ENCODE measurements around the gene SKOR2. TPM values are rescaled to one million over a fixed set of nuclear protein-coding genes. Genes with fewer than 3 reads are reported as not detected.

The SKOR2 gene
- total and polyA plus RNA-seq, 9 donors: 0.01 TPM; not detected in 8

DNA sequence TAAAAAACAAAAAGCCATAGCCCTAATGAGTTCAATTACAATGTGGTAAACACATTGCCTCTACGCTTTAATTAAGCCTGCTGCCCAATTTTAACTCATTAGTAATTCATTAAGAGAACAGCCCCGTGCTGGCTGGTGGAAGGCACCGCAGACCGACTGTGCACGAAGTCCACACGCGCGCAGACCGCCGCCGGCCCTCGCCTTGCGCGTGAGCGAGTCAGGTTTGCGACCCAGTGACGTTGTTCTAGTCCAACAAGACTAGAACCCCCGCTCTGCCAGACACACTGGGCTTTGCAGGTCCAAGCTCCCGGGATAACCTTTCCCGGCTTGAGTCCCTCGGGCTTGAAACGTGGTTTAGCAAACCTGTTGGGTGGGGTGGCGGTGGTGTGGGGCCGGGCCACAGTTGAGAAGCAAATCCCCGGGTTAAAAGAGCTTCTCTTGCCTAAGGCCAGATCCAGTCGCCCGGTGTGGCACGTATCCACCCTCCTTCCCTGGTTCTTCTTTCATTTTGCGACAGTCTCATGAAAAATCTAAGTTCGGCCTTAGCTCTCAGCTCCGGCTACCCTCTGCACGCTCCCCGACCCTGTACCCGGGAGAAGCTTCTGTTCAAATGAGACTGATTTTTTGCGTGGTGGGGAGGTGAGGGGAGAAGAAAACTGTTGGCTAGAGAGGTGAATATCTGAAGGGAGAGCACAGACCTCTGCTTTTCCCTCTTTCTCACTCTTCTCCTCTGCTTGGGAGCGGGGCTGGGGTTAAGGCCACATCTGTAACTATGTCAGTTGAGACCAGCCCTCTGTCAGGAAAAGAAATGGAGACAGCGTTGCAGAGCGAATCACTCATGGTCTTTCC lies 11.1 kb upstream of the SKOR2 start:
- no peak overlapping the region for H3K4me3 ChIP-seq

DNA sequence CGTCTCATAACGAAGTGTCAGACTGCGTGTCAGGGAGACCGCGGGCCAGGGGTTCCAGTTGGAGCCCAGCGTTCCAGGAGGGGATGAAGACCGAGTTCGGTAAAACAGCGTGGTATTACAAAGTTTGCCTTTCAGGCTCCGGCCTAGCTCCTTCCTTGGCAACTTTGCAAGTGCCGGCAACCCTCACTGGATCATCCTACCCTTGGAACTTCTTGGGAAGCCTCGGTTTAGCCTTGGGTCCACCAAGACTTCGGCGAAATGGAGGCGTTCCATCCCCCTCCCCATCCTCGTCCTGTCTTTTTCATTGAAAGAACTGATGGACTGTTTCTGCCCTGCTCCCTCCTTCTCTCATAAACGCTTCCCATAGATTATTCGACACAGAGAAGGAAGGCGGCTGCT lies 10.4 kb upstream of the SKOR2 start:
- DNase-seq: no peak
- Histone ChIP-seq H3K27me3 (no peaks in the 10 kb centered on the region), H3K27ac (no peak overlapping the region), H3K4me1 (ENCODE audit: insufficient read depth) (no peaks in the 10 kb centered on the region), H3K4me3 (no peak overlapping the region), H3K36me3 (no peaks in the 10 kb centered on the region), H3K9me3 (peaks cover 0 to 14% of the 10 kb centered on the region in 2 donors)
- 2 to 4% (median 2%) methylated on average over 19 of the region's 19 CpGs for WGBS, 3 donors
- intact Hi-C loops (cut with DNase I): no loop called here
- TF ChIP-seq POLR2A (IDR thresholded peaks at IDR 0.05): no peak
- TF ChIP-seq, protein P1, sequence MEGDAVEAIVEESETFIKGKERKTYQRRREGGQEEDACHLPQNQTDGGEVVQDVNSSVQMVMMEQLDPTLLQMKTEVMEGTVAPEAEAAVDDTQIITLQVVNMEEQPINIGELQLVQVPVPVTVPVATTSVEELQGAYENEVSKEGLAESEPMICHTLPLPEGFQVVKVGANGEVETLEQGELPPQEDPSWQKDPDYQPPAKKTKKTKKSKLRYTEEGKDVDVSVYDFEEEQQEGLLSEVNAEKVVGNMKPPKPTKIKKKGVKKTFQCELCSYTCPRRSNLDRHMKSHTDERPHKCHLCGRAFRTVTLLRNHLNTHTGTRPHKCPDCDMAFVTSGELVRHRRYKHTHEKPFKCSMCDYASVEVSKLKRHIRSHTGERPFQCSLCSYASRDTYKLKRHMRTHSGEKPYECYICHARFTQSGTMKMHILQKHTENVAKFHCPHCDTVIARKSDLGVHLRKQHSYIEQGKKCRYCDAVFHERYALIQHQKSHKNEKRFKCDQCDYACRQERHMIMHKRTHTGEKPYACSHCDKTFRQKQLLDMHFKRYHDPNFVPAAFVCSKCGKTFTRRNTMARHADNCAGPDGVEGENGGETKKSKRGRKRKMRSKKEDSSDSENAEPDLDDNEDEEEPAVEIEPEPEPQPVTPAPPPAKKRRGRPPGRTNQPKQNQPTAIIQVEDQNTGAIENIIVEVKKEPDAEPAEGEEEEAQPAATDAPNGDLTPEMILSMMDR (IDR thresholded peaks at IDR 0.05): no peak
- no peak for TF ChIP-seq EP300 (IDR thresholded peaks at IDR 0.05)

More for the DNA sequence above, 11.1 kb upstream of the SKOR2 start:
- intact Hi-C loops (cut with DNase I): no loop called here
- Histone ChIP-seq H3K36me3 (no peaks in the 10 kb centered on the region), H3K27me3 (no peaks in the 10 kb centered on the region), H3K4me1 (ENCODE audit: insufficient read depth) (no peaks in the 10 kb centered on the region), H3K9me3 (peaks cover 0 to 14% of the 10 kb centered on the region in 2 donors), H3K27ac (no peak overlapping the region)
- no peak for DNase-seq
- WGBS, 3 donors: 3 to 4% (median 4%) methylated on average over 38 of the region's 38 CpGs
- TF ChIP-seq EP300 (IDR thresholded peaks at IDR 0.05) (no peak), POLR2A (IDR thresholded peaks at IDR 0.05) (no peak)
- TF ChIP-seq, protein P1 (IDR thresholded peaks at IDR 0.05): no peak

DNA sequence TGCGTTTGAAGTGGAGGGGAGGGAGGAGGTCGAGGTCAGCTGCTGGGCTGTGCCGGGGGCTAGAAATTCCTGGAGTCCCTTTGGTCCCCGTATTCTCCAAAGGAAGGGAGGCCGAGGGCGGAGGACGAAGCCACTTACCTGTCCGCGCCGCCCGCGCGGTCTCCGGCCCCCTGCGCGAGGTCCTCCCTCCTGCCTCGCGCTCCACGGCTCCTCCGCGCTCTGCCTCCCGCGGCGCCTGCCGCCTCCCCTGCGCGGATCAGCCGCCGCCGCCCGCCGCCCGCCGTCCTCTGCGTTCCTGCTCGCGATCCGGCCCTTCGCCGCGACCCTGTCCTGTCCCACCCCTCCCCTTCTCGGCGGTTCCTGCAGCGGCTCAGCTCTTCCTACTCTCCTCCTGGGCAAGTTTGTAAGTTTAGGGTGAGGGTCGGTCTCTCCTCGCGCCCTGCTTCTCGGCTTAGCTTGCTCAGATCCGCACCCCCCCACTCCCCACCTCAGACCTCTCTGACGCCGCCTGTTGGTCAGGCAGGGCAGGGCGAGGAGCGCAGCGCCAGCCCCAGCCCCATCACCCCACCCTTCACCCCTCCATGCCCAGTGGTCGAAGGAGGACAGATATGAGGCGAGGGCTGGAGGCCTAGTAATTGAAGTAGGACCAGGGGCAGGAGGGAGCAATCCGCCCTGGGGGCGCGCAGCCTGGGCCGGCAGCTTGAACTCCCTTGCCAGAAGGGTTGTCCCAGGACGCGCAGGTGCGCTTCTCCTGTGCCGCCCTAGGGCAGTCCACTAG lies 9.7 kb upstream of the SKOR2 start:
- H3K4me1 ChIP-seq (ENCODE audit: insufficient read depth): no peaks in the 10 kb centered on the region
- TF ChIP-seq, protein P1 (IDR thresholded peaks at IDR 0.05): no peak
- no peak for TF ChIP-seq POLR2A (IDR thresholded peaks at IDR 0.05)
- no peak for TF ChIP-seq EP300 (IDR thresholded peaks at IDR 0.05)
- no peak overlapping the region for H3K27ac ChIP-seq
- WGBS, 3 donors: 4 to 6% (median 5%) methylated on average over 64 of the region's 64 CpGs
- DNase-seq: no peak
- no peaks in the 10 kb centered on the region for H3K36me3 ChIP-seq
- no peak overlapping the region for H3K4me3 ChIP-seq
- H3K27me3 ChIP-seq: no peaks in the 10 kb centered on the region
- intact Hi-C loops (cut with DNase I): no loop called here
- peaks cover 0 to 14% of the 10 kb centered on the region in 2 donors for H3K9me3 ChIP-seq

DNA sequence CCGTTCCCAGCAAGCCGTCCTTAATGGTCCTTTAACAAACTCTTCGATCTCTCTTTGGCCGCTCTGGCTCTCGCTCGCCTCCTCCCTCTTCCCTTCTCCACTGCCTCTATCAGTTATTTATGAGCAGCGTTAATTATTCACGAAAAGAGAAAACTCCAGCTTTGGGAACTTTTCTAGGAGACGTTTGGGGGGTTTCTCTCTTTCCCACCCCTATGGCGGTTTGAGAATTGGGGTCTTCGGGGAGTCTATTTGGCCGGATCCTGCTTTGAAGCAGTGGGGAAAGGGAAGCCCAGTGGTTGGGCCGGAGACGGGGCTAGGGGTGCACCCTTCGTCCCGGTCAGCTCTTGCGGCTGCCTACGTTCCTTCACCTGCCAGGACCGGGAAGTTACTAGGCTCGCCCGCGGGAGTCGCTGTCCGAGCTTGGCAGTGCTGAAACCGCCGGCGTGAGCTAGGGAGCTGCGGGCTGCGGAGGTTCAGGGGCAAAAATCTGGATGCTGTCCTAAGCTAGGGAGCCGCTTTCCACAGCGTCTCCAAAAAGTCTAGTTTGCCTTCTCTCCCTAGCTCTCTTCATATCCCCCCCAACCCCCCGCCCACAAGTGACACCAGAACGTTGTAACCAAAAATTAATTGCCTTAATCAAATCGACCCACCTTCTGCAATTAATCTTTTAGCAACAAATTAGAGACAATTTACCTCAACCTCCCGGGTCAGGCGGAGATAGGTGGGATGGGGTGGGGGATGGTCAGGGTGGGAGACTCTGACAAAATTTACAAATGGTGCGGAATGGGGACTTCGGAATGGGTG lies 8.9 kb upstream of the SKOR2 start:
- Histone ChIP-seq H3K27ac (no peak overlapping the region), H3K4me1 (ENCODE audit: insufficient read depth) (no peaks in the 10 kb centered on the region), H3K4me3 (no peak overlapping the region), H3K27me3 (no peaks in the 10 kb centered on the region), H3K9me3 (peaks cover 0 to 14% of the 10 kb centered on the region in 2 donors), H3K36me3 (no peaks in the 10 kb centered on the region)
- intact Hi-C loops (cut with DNase I): no loop called here
- TF ChIP-seq, protein P1 (IDR thresholded peaks at IDR 0.05): no peak
- TF ChIP-seq EP300 (IDR thresholded peaks at IDR 0.05) (no peak), POLR2A (IDR thresholded peaks at IDR 0.05) (no peak)
- 4 to 7% (median 6%) methylated on average over 38 of the region's 38 CpGs for WGBS, 3 donors
- DNase-seq: no peak

All from ovary (tissue), 9 donors.